ENCODE data around the gene PCYT1B.
"Not testable (repeated sequence)": the region's sequence is repeated elsewhere in the genome, so short reads cannot be mapped to it uniquely, and the experiment has no call there.

Gene PCYT1B

GRCh38 chrX:24647257-24648058 lies at the start of gene PCYT1B:
TSS of gene PCYT1B (minus strand) at chrX:24647347. CDS start at chrX:24647105, 242 bp downstream.
- no peak for DNase-seq

- no peak for DNase-seq
These were observed 49.1 kb upstream of the PCYT1B start for GRCh38 chrX:24696294-24696693.

GRCh38 chrX:24694825-24695224 lies 47.7 kb upstream of the PCYT1B start:
- DNase-seq, result no peak

GRCh38 chrX:24693453-24694202 lies 46.5 kb upstream of the PCYT1B start, which contains the start of gene POLA1:
TSS of gene POLA1 (plus strand) at chrX:24693918. CDS start at chrX:24693962, 44 bp downstream.
- DNase-seq, result peak; percentile 92

- DNase-seq, result no peak
These were observed 45.2 kb upstream of the PCYT1B start for GRCh38 chrX:24692305-24692704.

GRCh38 chrX:24684048-24684447 lies 36.9 kb upstream of the PCYT1B start:
- DNase-seq, result no peak

- DNase-seq, result no peak
These were observed 35.7 kb upstream of the PCYT1B start for GRCh38 chrX:24682739-24683432.

- DNase-seq, result no peak
These were observed 29.4 kb upstream of the PCYT1B start for GRCh38 chrX:24676403-24677024.

GRCh38 chrX:24673424-24673823 lies 26.3 kb upstream of the PCYT1B start:
- DNase-seq, result no peak

- DNase-seq, result no peak
These were observed 25.6 kb upstream of the PCYT1B start for GRCh38 chrX:24672701-24673190.

- no peak for DNase-seq
These were observed 21.0 kb upstream of the PCYT1B start for GRCh38 chrX:24668111-24668510.

- no peak for DNase-seq
These were observed 15.2 kb upstream of the PCYT1B start for GRCh38 chrX:24662352-24662751.

- no peak for DNase-seq
These were observed 14.1 kb upstream of the PCYT1B start for GRCh38 chrX:24661292-24661691.

GRCh38 chrX:24659646-24660045 lies 12.5 kb upstream of the PCYT1B start:
- no peak for DNase-seq

GRCh38 chrX:24659106-24659505 lies 12.0 kb upstream of the PCYT1B start:
- DNase-seq, result no peak

- no peak for DNase-seq
These were observed 11.3 kb upstream of the PCYT1B start for GRCh38 chrX:24658421-24658820.

GRCh38 chrX:24657671-24658386 lies 10.7 kb upstream of the PCYT1B start:
- no peak for DNase-seq

GRCh38 chrX:24655679-24656078 lies 8.5 kb upstream of the PCYT1B start:
- DNase-seq, result not testable (repeated sequence)

GRCh38 chrX:24651783-24652182 lies 4.6 kb upstream of the PCYT1B start:
- no peak for DNase-seq

GRCh38 chrX:24648495-24648894 lies 1.3 kb upstream of the PCYT1B start:
- no peak for DNase-seq

- no peak for DNase-seq
These were observed 383 bp downstream of the PCYT1B start for GRCh38 chrX:24646745-24647182.

GRCh38 chrX:24646006-24646405 lies 1.1 kb downstream of the PCYT1B start:
- no peak for DNase-seq
